Heart left ventricle (tissue), 16 donors: ENCODE data around the gene PCDHA1. TPM values are rescaled to one million over a fixed set of nuclear protein-coding genes. Genes with fewer than 3 reads are reported as not detected.

Experiments
- ATAC-seq, 4 donors: fragments of 200-7000 bp; cut with Tn5 transposase; one replicate each; pipeline ENCODE4 v1.9.1; 2020 to 2022; ENCODE audit warnings: moderate library complexity in 4 of 4, mild to moderate bottlenecking in 3 of 4, moderate number of reproducible peaks in 1 of 4
- DNase-seq, 5 donors: peaks; one replicate each; pipeline ENCODE4 v3.0.0-alpha.2; 2020
- H3K27ac ChIP-seq, 12 donors: fragments of 200-600 bp; sonication (generic) in 4 of 12; one replicate each; pipeline versions ENCODE4 v1.5.0 to v1.8.0; 2016 to 2022; ENCODE audit warnings: mild to moderate bottlenecking in 2 of 12
- H3K27me3 ChIP-seq, 9 donors: fragments of 200-600 bp; sonication (generic) in 2 of 9; one replicate each; pipeline versions ENCODE4 v1.5.1 to v1.8.0; 2016 to 2022; ENCODE audit warnings: mild to moderate bottlenecking in 3 of 9
- H3K36me3 ChIP-seq, 9 donors: fragments of 200-600 bp; sonication (generic) in 2 of 9; one replicate each; pipeline versions ENCODE4 v1.5.0 to v1.8.0; 2018 to 2022; ENCODE audit warnings: mild to moderate bottlenecking in 2 of 9
- H3K4me1 ChIP-seq, 12 donors: fragments of 200-600 bp; sonication (generic) in 4 of 12; one replicate each; pipeline versions ENCODE4 v1.5.0 to v1.8.0; 2016 to 2022; ENCODE audit warnings: mild to moderate bottlenecking in 3 of 12
- H3K4me3 ChIP-seq, 12 donors: fragments of 200-600 bp; sonication (generic) in 4 of 12; one replicate each; pipeline versions ENCODE4 v1.5.0 to v1.8.0; 2017 to 2022; ENCODE audit warnings: mild to moderate bottlenecking in 9 of 12, moderate library complexity in 4 of 12
- H3K9me3 ChIP-seq, 12 donors: fragments of 200-600 bp; sonication (generic) in 4 of 12; one replicate each; pipeline versions ENCODE4 v1.5.0 to v1.8.0; 2016 to 2022; ENCODE audit warnings: mild to moderate bottlenecking in 1 of 12
- CTCF ChIP-seq, 12 donors: fragments of 200-600 bp; sonication (generic) in 4 of 12; IDR thresholded peaks; one replicate each; pipeline versions ENCODE4 v1.5.0 to v1.8.0; 2018 to 2022; ENCODE audit warnings: antibody characterized with exemption in 12 of 12, mild to moderate bottlenecking in 5 of 12
- POLR2A ChIP-seq, 2 donors: fragments of 450-650 bp; IDR thresholded peaks; one replicate each; pipeline ENCODE4 v1.6.1; 2017; ENCODE audit warnings: antibody characterized with exemption in 2 of 2, mild to moderate bottlenecking in 2 of 2, moderate library complexity in 2 of 2
- WGBS, 4 donors: extraction: QIAGEN DNeasy Blood & Tissue Kit in 2 of 4; methylation state at CpG; one replicate each; pipeline versions ENCODE4 v1.1.5 to v1.1.7; 2013 to 2018; 5-methylcytosine and 5-hydroxymethylcytosine counted together
- intact Hi-C, 10 donors: fragments of 100-400 bp; cut with DNase I; formaldehyde crosslinking; loops; one replicate each; pipeline versions ENCODE4 v1.11.1 to v1.14.2; 2022
- polyA plus RNA-seq, 2 donors: library from polyadenylated mRNA; stranded (reverse); fragments of 200-250 nt; gene quantifications; one replicate each; pipeline ENCODE4 v1.2.3, GENCODE V29; 2013
- total RNA-seq, 9 donors: library from RNA; depleted of rRNA in 2 of 9; stranded (reverse); fragments of >200 nt in 2 of 9; fragmentation: NEBNext Ultra II Directional in 3 of 9; extraction: Animal tissue kit (Norgen Biotek cat#: 25700) in 3 of 9; gene quantifications; one replicate each; pipeline versions ENCODE4 v1.1.0 to v1.2.4, GENCODE V29; 2016 to 2023
- donor health status: ischemic (EF 13 %, LVEDD 7.1; RV severe dilation, severe dysfunction).
- donor health status: healthy with polysubstance abuse.
- donor health status: DM: no; HTN: yes; CAD: no.
- donor health status: DM: no; HTN: no; CAD: no.
- donor health status: ischemic (EF 25% LVEDD 6.9; RV normal size, moderate dysfunction).
- donor health status: ischemic (EF 25% LVEDD 5.7; RV mildly dilated, moderate dysfunction).
- donor health status: healthy.
- donor health status: DM: yes; HTN: yes; CAD: no.
- donor health status: ischemic (EF 35%, LVEDD 5.7; RV mildly dilated, moderate dysfunction).
- donor health status: nonischemic (EF 11% LVEDD 7.7; RV severe dilation, severe dysfunction).
- donor health status: DM: yes; HTN: yes; CAD: no.
- donor health status: PGD.
- donor health status: ischemic (EF 29% LVEDD 5.4; RV normal size, mild dysfunction).
- donor health status: nonischemic (EF 23%, LVEDD 6.1; RV moderate dilation, normal function).

Gene PCDHA1
- total and polyA plus RNA-seq, 11 donors: 0.08 TPM; not detected in 10

DNA sequence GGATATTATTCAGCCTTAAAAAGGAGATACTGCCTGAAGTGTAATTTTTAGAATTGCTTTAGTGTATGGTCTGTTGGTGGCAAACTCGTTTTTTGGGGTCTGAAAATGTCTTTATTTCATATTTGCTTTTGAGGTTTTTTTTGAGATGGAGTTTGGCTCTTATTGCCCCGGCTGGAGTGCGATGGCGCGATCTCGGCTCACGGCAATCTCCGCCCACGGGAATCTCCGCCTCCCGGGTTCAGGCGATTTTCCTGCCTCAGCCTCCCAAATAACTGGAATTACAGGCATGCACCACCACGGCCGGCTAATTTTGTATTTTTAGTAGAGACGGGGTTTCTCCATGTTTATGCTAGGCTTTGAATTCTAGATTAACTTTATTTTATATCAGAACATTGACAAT is 245.1 kb downstream of the PCDHA1 start:
- Histone ChIP-seq H3K4me1 (no peaks in the 10 kb centered on the region), H3K9me3 (no peaks in the 10 kb centered on the region), H3K27me3 (peaks cover 0 to 14% (median 0%) of the 10 kb centered on the region in 9 donors), H3K4me3 (no peak overlapping the region), H3K36me3 (no peaks in the 10 kb centered on the region), H3K27ac (no peak overlapping the region)
- TF ChIP-seq POLR2A (IDR thresholded peaks at IDR 0.05) (no peak), CTCF (IDR thresholded peaks at IDR 0.05) (no peak)
- 84 to 90% (median 87%) methylated on average over 15 of the region's 15 CpGs for WGBS, 4 donors
- intact Hi-C loops: no loop called here
- DNase-seq (no peak), ATAC-seq (no peak)

- TF ChIP-seq POLR2A (IDR thresholded peaks at IDR 0.05): no peak
- TF ChIP-seq CTCF (IDR thresholded peaks at IDR 0.05): no peak
- Histone ChIP-seq H3K4me1 (no peaks in the 10 kb centered on the region), H3K9me3 (no peaks in the 10 kb centered on the region), H3K36me3 (no peaks in the 10 kb centered on the region), H3K4me3 (no peak overlapping the region), H3K27me3 (peaks cover 0 to 14% (median 0%) of the 10 kb centered on the region in 9 donors), H3K27ac (no peak overlapping the region)
- DNase-seq: no peak
- intact Hi-C loops: no loop called here
- no peak for ATAC-seq
- WGBS, 4 donors: 56 to 81% (median 63%) methylated on average over 1 of the region's 1 CpG
These were observed 246.7 kb downstream of the PCDHA1 start for GRCh38 chr5:141032626-141033025.

DNA sequence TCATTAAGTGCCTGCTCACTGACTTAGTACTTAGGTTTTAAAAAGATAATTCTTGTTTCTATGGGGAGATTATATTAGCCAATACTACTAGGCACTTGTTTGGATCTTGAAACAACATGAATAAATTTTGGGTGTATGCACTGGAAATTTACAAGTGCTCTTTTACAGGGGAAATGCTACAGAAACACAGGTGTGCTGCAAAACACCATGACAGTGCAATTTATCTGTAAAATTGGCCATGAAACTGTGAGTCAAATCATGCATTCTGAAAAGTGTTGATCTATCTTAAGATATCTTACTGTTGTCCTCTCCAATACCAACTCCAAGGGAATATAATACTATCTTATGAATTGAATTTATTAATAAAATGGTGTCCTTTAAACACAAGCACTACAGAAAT is 253.1 kb downstream of the PCDHA1 start:
- DNase-seq: no peak
- ATAC-seq: no peak
- Histone ChIP-seq H3K36me3 (no peaks in the 10 kb centered on the region), H3K9me3 (no peaks in the 10 kb centered on the region), H3K27me3 (peaks cover 0 to 8% (median 0%) of the 10 kb centered on the region in 9 donors), H3K4me1 (peaks cover 0 to 14% (median 0%) of the 10 kb centered on the region in 12 donors), H3K4me3 (no peak overlapping the region), H3K27ac (no peak overlapping the region)
- TF ChIP-seq CTCF (IDR thresholded peaks at IDR 0.05) (no peak), POLR2A (IDR thresholded peaks at IDR 0.05) (no peak)
- intact Hi-C loops: no loop called here

GRCh38 chr5:141039517-141039916 is 253.6 kb downstream of the PCDHA1 start:
- 48 to 65% (median 57%) methylated on average over 3 of the region's 3 CpGs for WGBS, 4 donors
- TF ChIP-seq POLR2A (IDR thresholded peaks at IDR 0.05): no peak
- no peak for TF ChIP-seq CTCF (IDR thresholded peaks at IDR 0.05)

More at GRCh38 chr5:141039517-141039916, 253.6 kb downstream of the PCDHA1 start:
- intact Hi-C loops: no loop called here
- peaks cover 0 to 9% (median 0%) of the 10 kb centered on the region in 9 donors for H3K27me3 ChIP-seq
- DNase-seq (no peak), ATAC-seq (no peak)
- peaks cover 0 to 14% (median 0%) of the 10 kb centered on the region in 12 donors for H3K4me1 ChIP-seq
- H3K4me3 ChIP-seq: no peak overlapping the region
- H3K36me3 ChIP-seq: no peaks in the 10 kb centered on the region
- H3K27ac ChIP-seq: no peak overlapping the region
- H3K9me3 ChIP-seq: no peaks in the 10 kb centered on the region
